ENCODE measurements around the gene ATL1.

Gene ATL1

GRCh38 chr14:50569714-50570274 is 9.8 kb downstream of the ATL1 start (continued):
- TF ChIP-seq ZNF10 (tag by site-specific recombination; IDR thresholded peaks at IDR 0.05) (no peak), REPIN1 (tag by site-specific recombination; IDR thresholded peaks at IDR 0.05; ENCODE audit: low read depth) (no peak), BCL11A (tag by site-specific recombination; IDR thresholded peaks at IDR 0.05; ENCODE audit: low read depth) (no peak), PRDM2 (tag by site-specific recombination; IDR thresholded peaks at IDR 0.05; ENCODE audit: borderline replicate concordance) (no peak), ZNF561 (tag by site-specific recombination; IDR thresholded peaks at IDR 0.05; ENCODE audit: borderline replicate concordance) (no peak), KLF8 (tag by site-specific recombination; IDR thresholded peaks at IDR 0.05) (no peak), ZNF202 (tag by site-specific recombination; IDR thresholded peaks at IDR 0.05; ENCODE audit: borderline replicate concordance) (no peak), SETDB1 (IDR thresholded peaks at IDR 0.05; ENCODE audit: insufficient read length, low read length) (peak; percentile 99), ZNF394 (tag by site-specific recombination; IDR thresholded peaks at IDR 0.05; ENCODE audit: borderline replicate concordance) (no peak), ZNF792 (tag by site-specific recombination; IDR thresholded peaks at IDR 0.05) (no peak), ZNF2 (tag by site-specific recombination; IDR thresholded peaks at IDR 0.05) (no peak), SALL2 (tag by site-specific recombination; IDR thresholded peaks at IDR 0.05; ENCODE audit: borderline replicate concordance) (no peak), ZNF707 (tag by site-specific recombination; IDR thresholded peaks at IDR 0.05) (no peak), ZSCAN23 (tag by site-specific recombination; IDR thresholded peaks at IDR 0.05) (no peak)

- TF ChIP-seq ZNF658 (tag by site-specific recombination; IDR thresholded peaks at IDR 0.05), result no peak
- TF ChIP-seq PRDM1 (tag by site-specific recombination; IDR thresholded peaks at IDR 0.05), result peak; percentile 19; the same call in 1 of the 2 replicates
- POLR2A ChIA-PET, result no interaction called here
Measured at GRCh38 chr14:50573862-50574261, 13.9 kb downstream of the ATL1 start.

GRCh38 chr14:50575769-50576168 is 15.8 kb downstream of the ATL1 start:
- CTCF ChIA-PET, result no interaction called here
- POLR2A ChIA-PET, result no interaction called here
- Histone ChIP-seq H3K9me3 (ENCODE audit: control insufficient read depth, insufficient read depth, low read depth, low read length) (no peaks in the 10 kb centered on the region), H3K4me3 (ENCODE audit: low read depth, low read length) (no peak overlapping the region), H3K36me3 (ENCODE audit: control insufficient read depth in 2 of 2, insufficient read depth in 1 of 2, low read length in 2 of 2) (no peaks in the 10 kb centered on the region), H3K27ac (ENCODE audit: extremely low read depth, low read depth, low read length) (no peak overlapping the region), H3K4me1 (ENCODE audit: control insufficient read depth, insufficient read depth, low read length) (0 out of 2 replicates have a peak, but pooled peaks cover 8% of the 10 kb centered on the region)
- TF ChIP-seq ZNF768 (tag by site-specific recombination; IDR thresholded peaks at IDR 0.05) (no peak), ZNF138 (tag by site-specific recombination; IDR thresholded peaks at IDR 0.05; ENCODE audit: borderline replicate concordance) (no peak), ZNF530 (tag by site-specific recombination; IDR thresholded peaks at IDR 0.05; ENCODE audit: low read depth) (no peak), OSR2 (tag by site-specific recombination; IDR thresholded peaks at IDR 0.05) (no peak)

More at GRCh38 chr14:50573862-50574261, 13.9 kb downstream of the ATL1 start:
- CTCF ChIA-PET, result interaction anchor here (0.9 to 1.1 kb wide), 2 partner anchors 141 to 146 kb away, joined by 3 to 4 read pairs; no protein-coding TSS in a partner anchor
- no peak overlapping the region for H3K4me3 ChIP-seq (ENCODE audit: low read depth, low read length)
- no peaks in the 10 kb centered on the region for H3K9me3 ChIP-seq (ENCODE audit: control insufficient read depth, insufficient read depth, low read depth, low read length)
- H3K27ac ChIP-seq (ENCODE audit: extremely low read depth, low read depth, low read length), result no peak overlapping the region
- 0 out of 2 replicates have a peak, but pooled peaks cover 8% of the 10 kb centered on the region for H3K4me1 ChIP-seq (ENCODE audit: control insufficient read depth, insufficient read depth, low read length)
- H3K36me3 ChIP-seq (ENCODE audit: control insufficient read depth in 2 of 2, insufficient read depth in 1 of 2, low read length in 2 of 2), result no peaks in the 10 kb centered on the region

Data from HEK293 (cell line).